ENCODE results near the gene CLSTN1. TPM values are rescaled to one million over a fixed set of nuclear protein-coding genes. Genes with fewer than 3 reads are reported as not detected.

CLSTN1 gene
- total RNA-seq, 1 donor from 2014 or later = 179 TPM

DNA sequence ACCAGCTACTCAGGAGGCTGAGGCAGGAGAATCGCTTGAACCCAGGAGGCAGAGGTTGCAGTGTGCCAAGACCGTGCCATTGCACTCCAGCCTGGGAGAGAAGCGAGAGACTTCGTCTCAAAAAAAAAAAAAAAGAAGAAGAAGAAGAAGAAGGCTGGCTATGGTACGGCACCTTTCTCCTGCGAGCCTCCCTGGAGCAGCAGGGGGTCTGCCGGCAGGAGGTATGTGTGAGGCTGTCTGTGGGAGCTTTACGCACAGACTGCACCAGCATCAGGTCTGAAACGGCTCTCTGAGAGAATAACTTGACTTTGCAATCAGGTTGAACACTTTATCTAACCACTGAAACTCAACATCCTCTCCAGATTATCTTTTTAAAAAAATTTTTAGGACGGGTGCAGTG, 44.9 kb downstream of the CLSTN1 start:
- Mint-ChIP-seq H3K36me3 (ENCODE audit: unreplicated experiment) (no peaks in the 10 kb centered on the region), H3K27me3 (ENCODE audit: unreplicated experiment) (no peaks in the 10 kb centered on the region), H3K4me3 (ENCODE audit: unreplicated experiment) (no peak overlapping the region), H3K9me3 (ENCODE audit: unreplicated experiment) (no peaks in the 10 kb centered on the region), H3K4me1 (ENCODE audit: unreplicated experiment) (peaks cover 22% of the 10 kb centered on the region), H3K27ac (ENCODE audit: unreplicated experiment) (no peak overlapping the region)
- TF ChIP-seq, protein P1, sequence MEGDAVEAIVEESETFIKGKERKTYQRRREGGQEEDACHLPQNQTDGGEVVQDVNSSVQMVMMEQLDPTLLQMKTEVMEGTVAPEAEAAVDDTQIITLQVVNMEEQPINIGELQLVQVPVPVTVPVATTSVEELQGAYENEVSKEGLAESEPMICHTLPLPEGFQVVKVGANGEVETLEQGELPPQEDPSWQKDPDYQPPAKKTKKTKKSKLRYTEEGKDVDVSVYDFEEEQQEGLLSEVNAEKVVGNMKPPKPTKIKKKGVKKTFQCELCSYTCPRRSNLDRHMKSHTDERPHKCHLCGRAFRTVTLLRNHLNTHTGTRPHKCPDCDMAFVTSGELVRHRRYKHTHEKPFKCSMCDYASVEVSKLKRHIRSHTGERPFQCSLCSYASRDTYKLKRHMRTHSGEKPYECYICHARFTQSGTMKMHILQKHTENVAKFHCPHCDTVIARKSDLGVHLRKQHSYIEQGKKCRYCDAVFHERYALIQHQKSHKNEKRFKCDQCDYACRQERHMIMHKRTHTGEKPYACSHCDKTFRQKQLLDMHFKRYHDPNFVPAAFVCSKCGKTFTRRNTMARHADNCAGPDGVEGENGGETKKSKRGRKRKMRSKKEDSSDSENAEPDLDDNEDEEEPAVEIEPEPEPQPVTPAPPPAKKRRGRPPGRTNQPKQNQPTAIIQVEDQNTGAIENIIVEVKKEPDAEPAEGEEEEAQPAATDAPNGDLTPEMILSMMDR (IDR thresholded peaks at IDR 0.05) = no peak
- no peak for DNase-seq (ENCODE audit: extremely low spot score, unreplicated experiment)

GRCh38 chr1:9776685-9777084, 47.1 kb downstream of the CLSTN1 start:
- Mint-ChIP-seq H3K4me1 (ENCODE audit: unreplicated experiment) (peaks cover 11% of the 10 kb centered on the region), H3K4me3 (ENCODE audit: unreplicated experiment) (no peak overlapping the region), H3K27ac (ENCODE audit: unreplicated experiment) (no peak overlapping the region), H3K36me3 (ENCODE audit: unreplicated experiment) (peaks cover 9% of the 10 kb centered on the region), H3K27me3 (ENCODE audit: unreplicated experiment) (no peaks in the 10 kb centered on the region), H3K9me3 (ENCODE audit: unreplicated experiment) (no peaks in the 10 kb centered on the region)
- no peak for DNase-seq (ENCODE audit: extremely low spot score, unreplicated experiment)
- TF ChIP-seq, protein P1 (IDR thresholded peaks at IDR 0.05) = no peak

DNA sequence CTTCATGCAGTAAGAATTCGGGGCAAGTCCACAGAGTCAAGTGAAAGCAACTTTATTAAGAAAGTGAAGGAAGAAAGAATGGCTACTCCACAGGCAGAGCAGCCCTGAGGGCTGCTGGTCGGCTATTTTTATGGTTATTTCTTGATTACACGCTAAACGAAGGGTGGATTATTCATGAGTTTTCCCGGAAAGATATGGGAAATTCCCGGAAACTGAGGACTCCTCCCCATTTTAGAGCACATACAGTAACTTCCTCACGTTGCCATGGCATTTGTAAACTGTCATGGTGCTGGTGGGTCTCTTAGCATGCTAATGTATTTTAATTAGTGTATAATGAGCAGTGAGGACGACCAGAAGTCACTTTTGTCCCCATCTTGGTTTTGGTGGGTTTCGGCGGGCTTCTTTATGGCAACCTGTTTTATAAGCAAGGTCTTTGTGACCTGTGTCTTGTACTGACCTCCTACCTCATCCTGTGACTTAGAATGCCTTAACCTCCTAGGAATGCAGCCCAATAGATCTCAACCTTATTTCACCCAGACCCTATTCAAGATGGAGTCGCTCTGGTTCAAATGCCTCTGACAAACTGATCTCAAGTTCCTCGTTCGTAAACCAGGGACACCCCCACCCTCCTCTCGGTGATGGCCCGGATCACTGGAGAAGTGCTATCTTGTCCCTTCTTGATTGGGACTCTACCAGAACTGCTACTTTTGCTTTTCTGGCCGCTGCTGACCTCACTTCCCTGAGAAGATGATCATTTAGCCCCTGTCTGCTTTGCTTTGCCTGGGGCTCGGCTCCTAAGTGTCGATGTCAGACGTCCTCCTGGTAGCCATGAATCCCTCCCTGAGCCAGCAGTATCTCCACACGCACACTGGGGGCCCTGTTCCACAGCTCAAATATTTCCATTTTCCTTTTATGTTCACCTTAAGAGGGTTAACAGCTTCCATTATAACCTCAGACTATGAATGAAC, 48.8 kb downstream of the CLSTN1 start:
- no peak for DNase-seq (ENCODE audit: extremely low spot score, unreplicated experiment)
- Mint-ChIP-seq H3K36me3 (ENCODE audit: unreplicated experiment) (peaks cover 9% of the 10 kb centered on the region), H3K27me3 (ENCODE audit: unreplicated experiment) (no peaks in the 10 kb centered on the region), H3K4me3 (ENCODE audit: unreplicated experiment) (no peak overlapping the region), H3K4me1 (ENCODE audit: unreplicated experiment) (peaks cover 10% of the 10 kb centered on the region), H3K9me3 (ENCODE audit: unreplicated experiment) (no peaks in the 10 kb centered on the region), H3K27ac (ENCODE audit: unreplicated experiment) (no peak overlapping the region)
- TF ChIP-seq, protein P1 (IDR thresholded peaks at IDR 0.05) = no peak

DNA sequence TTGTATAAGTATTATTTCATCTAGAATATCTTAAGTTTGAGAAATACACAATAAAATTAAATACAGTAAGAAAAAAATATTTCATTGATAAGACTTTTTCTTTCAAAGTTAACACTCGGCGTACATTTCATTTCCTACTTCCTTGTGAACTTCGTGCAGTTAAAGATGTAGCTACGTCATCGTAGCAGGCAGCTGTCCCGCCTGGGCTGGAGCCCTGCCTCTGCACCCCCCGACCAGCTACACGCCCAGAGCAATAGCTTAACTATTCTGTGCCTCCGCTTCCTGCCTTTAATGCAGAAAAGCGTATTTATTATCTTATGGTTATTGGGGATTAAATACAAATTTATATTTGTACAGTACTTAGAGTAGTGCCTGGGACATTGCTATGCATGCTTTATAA, 53.5 kb downstream of the CLSTN1 start:
- Mint-ChIP-seq H3K27ac (ENCODE audit: unreplicated experiment) (no peak overlapping the region), H3K4me3 (ENCODE audit: unreplicated experiment) (no peak overlapping the region), H3K9me3 (ENCODE audit: unreplicated experiment) (no peaks in the 10 kb centered on the region), H3K36me3 (ENCODE audit: unreplicated experiment) (peaks cover 9% of the 10 kb centered on the region), H3K4me1 (ENCODE audit: unreplicated experiment) (peaks cover 25% of the 10 kb centered on the region), H3K27me3 (ENCODE audit: unreplicated experiment) (no peaks in the 10 kb centered on the region)
- TF ChIP-seq, protein P1 (IDR thresholded peaks at IDR 0.05) = no peak
- DNase-seq (ENCODE audit: extremely low spot score, unreplicated experiment) = no peak

DNA sequence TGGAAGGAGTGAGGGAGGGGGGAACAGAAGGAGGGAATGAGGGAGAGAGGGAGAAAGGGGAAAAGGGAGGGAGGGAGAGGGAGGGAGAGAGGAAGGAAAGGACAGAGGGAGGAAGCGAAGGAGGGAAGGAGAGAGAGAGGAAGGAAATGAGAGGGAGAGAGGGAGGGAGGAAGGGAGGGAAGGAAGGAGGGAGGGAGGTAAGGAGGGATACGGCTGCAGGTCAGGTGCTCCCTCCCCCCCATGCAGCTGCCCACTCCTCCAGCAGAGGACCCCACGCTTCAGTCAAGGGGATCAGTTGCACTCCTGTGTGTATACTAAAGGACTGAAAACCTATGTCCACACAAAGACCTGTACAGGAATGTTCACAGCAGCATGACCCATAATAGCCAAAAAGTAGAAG, 54.8 kb downstream of the CLSTN1 start:
- H3K9me3 Mint-ChIP-seq (ENCODE audit: unreplicated experiment) = no peaks in the 10 kb centered on the region
- no peak for DNase-seq (ENCODE audit: extremely low spot score, unreplicated experiment)
- H3K27ac Mint-ChIP-seq (ENCODE audit: unreplicated experiment) = no peak overlapping the region
- H3K36me3 Mint-ChIP-seq (ENCODE audit: unreplicated experiment) = peaks cover 9% of the 10 kb centered on the region
- H3K27me3 Mint-ChIP-seq (ENCODE audit: unreplicated experiment) = no peaks in the 10 kb centered on the region
- peaks cover 28% of the 10 kb centered on the region for H3K4me1 Mint-ChIP-seq (ENCODE audit: unreplicated experiment)
- TF ChIP-seq, protein P1 (IDR thresholded peaks at IDR 0.05) = no peak
- no peak overlapping the region for H3K4me3 Mint-ChIP-seq (ENCODE audit: unreplicated experiment)

All from osteocyte (in vitro differentiated cells).